H9 (cell line): Measurements from ENCODE around the gene GRIP1. TPM values are rescaled to one million over a fixed set of nuclear protein-coding genes. Genes with fewer than 3 reads are reported as not detected.

ENCODE experiments used
- DNase-seq: peaks from one replicate; pipeline ENCODE4 v3.0.0-alpha.2; 2017
- H2AFZ ChIP-seq: one replicate; pipeline ENCODE4 v1.6.1; 2013; ENCODE audit warnings: mild to moderate bottlenecking, low read length, control low read depth, moderate library complexity
- H2AK5ac ChIP-seq: 2 replicates; pipeline ENCODE4 v1.6.1; 2013; ENCODE audit warnings: low read length, control low read depth, mixed read lengths; ENCODE audit not compliant: insufficient read length
- H2BK120ac ChIP-seq: one replicate; pipeline ENCODE4 v1.6.1; 2013; ENCODE audit warnings: low read depth, mild to moderate bottlenecking, low read length, control low read depth, inconsistent platforms; ENCODE audit not compliant: poor library complexity, severe bottlenecking
- H2BK12ac ChIP-seq: 2 replicates; pipeline ENCODE4 v1.6.1; 2013; ENCODE audit warnings: low read length, control low read depth, mixed read lengths, low read depth; ENCODE audit not compliant: insufficient read length
- H2BK15ac ChIP-seq: 2 replicates; pipeline ENCODE4 v1.6.1; 2013; ENCODE audit warnings: low read depth, low read length, control low read depth
- H2BK20ac ChIP-seq: one replicate; pipeline ENCODE4 v1.6.1; 2013; ENCODE audit warnings: low read depth, mild to moderate bottlenecking, low read length, control low read depth, inconsistent platforms; ENCODE audit not compliant: poor library complexity, severe bottlenecking
- H2BK5ac ChIP-seq: 2 replicates; pipeline ENCODE4 v1.6.1; 2013; ENCODE audit warnings: low read length, control low read depth, mixed read lengths; ENCODE audit not compliant: insufficient read length
- H3K14ac ChIP-seq: 2 replicates; pipeline ENCODE4 v1.6.1; 2013; ENCODE audit warnings: low read length, control low read depth; ENCODE audit not compliant: insufficient read depth
- H3K18ac ChIP-seq: 2 replicates; pipeline ENCODE4 v1.6.1; 2013; ENCODE audit warnings: low read depth, mild to moderate bottlenecking, mixed read lengths, low read length, control low read depth; ENCODE audit not compliant: insufficient read length
- H3K23ac ChIP-seq: 2 replicates; pipeline ENCODE4 v1.6.1; 2013; ENCODE audit warnings: low read length, control low read depth, mixed read lengths, low read depth; ENCODE audit not compliant: insufficient read length
- H3K23me2 ChIP-seq: 2 replicates; pipeline ENCODE4 v1.6.1; 2013; ENCODE audit warnings: low read depth, mild to moderate bottlenecking, mixed read lengths, low read length, control low read depth; ENCODE audit not compliant: insufficient read length, poor library complexity, severe bottlenecking
- H3K27ac ChIP-seq: 2 replicates; pipeline ENCODE4 v1.5.1; 2013; ENCODE audit warnings: low read length, control low read depth, mixed read lengths, low read depth; ENCODE audit not compliant: insufficient read length
- H3K27me3 ChIP-seq: 2 replicates; pipeline ENCODE4 v1.6.1; 2013; ENCODE audit warnings: low read length, control low read depth, inconsistent platforms; ENCODE audit not compliant: insufficient read depth
- H3K4ac ChIP-seq: 2 replicates; pipeline ENCODE4 v1.6.1; 2013; ENCODE audit warnings: low read depth, mild to moderate bottlenecking, control low read depth, inconsistent platforms, low read length, moderate library complexity
- H3K4me1 ChIP-seq: 2 replicates; pipeline ENCODE4 v1.6.1; 2013; ENCODE audit warnings: low read length, control low read depth, inconsistent platforms; ENCODE audit not compliant: insufficient read depth
- H3K4me2 ChIP-seq: 2 replicates; pipeline ENCODE4 v1.6.1; 2013; ENCODE audit warnings: low read length, control low read depth, mixed read lengths; ENCODE audit not compliant: insufficient read length, insufficient read depth
- H3K56ac ChIP-seq: 2 replicates; pipeline ENCODE4 v1.6.1; 2013; ENCODE audit warnings: low read depth, mild to moderate bottlenecking, mixed read lengths, low read length, control low read depth; ENCODE audit not compliant: insufficient read length
- H3K79me1 ChIP-seq: 2 replicates; pipeline ENCODE4 v1.6.1; 2013; ENCODE audit warnings: low read depth, mild to moderate bottlenecking, moderate library complexity, low read length, control low read depth, inconsistent platforms; ENCODE audit not compliant: insufficient read depth, poor library complexity, severe bottlenecking
- H3K79me2 ChIP-seq: 2 replicates; pipeline ENCODE4 v1.6.1; 2013; ENCODE audit warnings: low read length, control low read depth, inconsistent platforms; ENCODE audit not compliant: insufficient read depth
- H3K9ac ChIP-seq: 2 replicates; pipeline ENCODE4 v1.6.1; 2013; ENCODE audit warnings: low read length, control low read depth, mixed read lengths; ENCODE audit not compliant: insufficient read length; ENCODE audit errors: extremely low read depth
- H3K9me3 ChIP-seq: one replicate; pipeline ENCODE4 v1.6.1; 2013; ENCODE audit warnings: low read depth, low read length, inconsistent platforms; ENCODE audit not compliant: control insufficient read depth
- H3T11ph ChIP-seq: one replicate; pipeline ENCODE4 v1.6.1; 2013; ENCODE audit warnings: mild to moderate bottlenecking, low read length, control low read depth, inconsistent platforms
- H4K20me1 ChIP-seq: one replicate; pipeline ENCODE4 v1.6.1; 2013; ENCODE audit not compliant: control insufficient read depth, insufficient read length, insufficient read depth
- H4K5ac ChIP-seq: 2 replicates; pipeline ENCODE4 v1.6.1; 2013; ENCODE audit warnings: low read depth, mild to moderate bottlenecking, mixed read lengths, low read length, control low read depth; ENCODE audit not compliant: insufficient read length
- H4K8ac ChIP-seq: replicated peaks from 2 replicates; pipeline ENCODE4 v1.6.1; 2013; ENCODE audit warnings: low read length, control low read depth, mixed read lengths, low read depth; ENCODE audit not compliant: insufficient read length
- H4K91ac ChIP-seq: 2 replicates; pipeline ENCODE4 v1.6.1; 2013; ENCODE audit warnings: low read depth, mild to moderate bottlenecking, moderate library complexity, mixed read lengths, low read length, control low read depth; ENCODE audit not compliant: insufficient read length
- H3K27ac Mint-ChIP-seq, 3 experiments: 2 replicates in 2 of 3; 3 replicates in 1 of 3; pipeline ENCODE4 v1.8.0; 2020 to 2021; ENCODE audit warnings: mixed read lengths in 3 of 3, mild to moderate bottlenecking in 1 of 3, moderate library complexity in 1 of 3
- H3K27me3 Mint-ChIP-seq: 2 replicates; pipeline ENCODE4 v1.8.0; 2021; ENCODE audit warnings: low read depth, mild to moderate bottlenecking, moderate library complexity, mixed read lengths
- H3K36me3 Mint-ChIP-seq, 3 experiments: 2 replicates in 2 of 3; 3 replicates in 1 of 3; pipeline ENCODE4 v1.8.0; 2020 to 2021; ENCODE audit warnings: low read depth in 3 of 3, mixed read lengths in 3 of 3; ENCODE audit not compliant: insufficient read depth in 1 of 3
- H3K4me1 Mint-ChIP-seq, 2 experiments: 2 replicates each; pipeline ENCODE4 v1.8.0; 2020; ENCODE audit warnings: mixed read lengths in 2 of 2
- H3K4me3 Mint-ChIP-seq, 2 experiments: 2 replicates in 1 of 2; 3 replicates in 1 of 2; pipeline ENCODE4 v1.8.0; 2020 to 2021; ENCODE audit warnings: mild to moderate bottlenecking in 2 of 2, mixed read lengths in 2 of 2, moderate library complexity in 1 of 2
- H3K9me3 Mint-ChIP-seq, 2 experiments: 2 replicates in 1 of 2; 3 replicates in 1 of 2; pipeline ENCODE4 v1.8.0; 2020; ENCODE audit warnings: mild to moderate bottlenecking in 2 of 2, mixed read lengths in 2 of 2, moderate library complexity in 1 of 2
- CTCF ChIP-seq: fragments of 200-600 bp; sonication (generic); conservative IDR thresholded peaks from 3 replicates; pipeline ENCODE4 v1.8.0; 2021; ENCODE audit warnings: antibody characterized with exemption, mild to moderate bottlenecking
- WGBS: extraction: QIAGEN DNeasy Blood & Tissue Kit; methylation state at CpG from one replicate; pipeline ENCODE4 v1.1.7; 2013; ENCODE audit warnings: missing lambda C conversion rate, low lambda C conversion rate, mixed read lengths; ENCODE audit not compliant: insufficient read length; ENCODE audit errors: extremely low coverage; 5-methylcytosine and 5-hydroxymethylcytosine counted together
- total RNA-seq: library from RNA; stranded (reverse); gene quantifications from 2 replicates; pipeline ENCODE4 v1.2.1, GENCODE V29; 2021

GRIP1 gene
- total RNA-seq, 1 experiment from 2014 or later: 19.5 TPM

GRCh38 chr12:66716522-66716921 lies 37.6 kb upstream of the GRIP1 start:
- Histone ChIP-seq H3T11ph (no peak overlapping the region), H3K4me1 (no peaks in the 10 kb centered on the region), H3K27me3 (no peaks in the 10 kb centered on the region), H3K9ac (no peak overlapping the region), H2BK120ac (no peak overlapping the region), H3K23ac (no peak overlapping the region), H3K4me2 (no peak overlapping the region), H2AFZ (no peak overlapping the region), H3K79me1 (no peaks in the 10 kb centered on the region), H3K14ac (no peak overlapping the region), H2BK15ac (no peak overlapping the region), H3K9me3 (no peaks in the 10 kb centered on the region), H2AK5ac (no peak overlapping the region), H3K4ac (no peak overlapping the region), H2BK5ac (no peak overlapping the region), H4K8ac (no peak overlapping the region), H3K23me2 (no peaks in the 10 kb centered on the region), H2BK20ac (no peak overlapping the region), H3K79me2 (no peaks in the 10 kb centered on the region), H4K20me1 (no peaks in the 10 kb centered on the region), H4K5ac (no peak overlapping the region), H3K18ac (no peak overlapping the region), H4K91ac (no peak overlapping the region), H3K27ac (no peak overlapping the region), H3K56ac (no peak overlapping the region), H2BK12ac (no peak overlapping the region)
- no peaks in the 10 kb centered on the region for H3K27me3 Mint-ChIP-seq
- H3K9me3 Mint-ChIP-seq: peaks cover 0 to 4% of the 10 kb centered on the region in 2 experiments; a peak in 2 of 5 replicates
- H3K4me3 Mint-ChIP-seq: no peak overlapping the region
- no peak overlapping the region for H3K27ac Mint-ChIP-seq
- no CpG with 5 or more reads among the region's 1 CpG for WGBS
- DNase-seq: no peak
- no peaks in the 10 kb centered on the region; a peak in 1 of 7 replicates for H3K36me3 Mint-ChIP-seq
- H3K4me1 Mint-ChIP-seq: 0 out of 4 replicates have a peak, but pooled peaks cover 0 to 3% of the 10 kb centered on the region in 2 experiments
- no peak for TF ChIP-seq CTCF
